GM21786 (cell line): ENCODE measurements around the gene PDE1C.

Source experiments
- ATAC-seq: cut with Tn5 transposase; IDR thresholded peaks from one replicate; pipeline ENCODE4 v1.9.1; 2021; ENCODE audit not compliant: unreplicated experiment

PDE1C gene

DNA sequence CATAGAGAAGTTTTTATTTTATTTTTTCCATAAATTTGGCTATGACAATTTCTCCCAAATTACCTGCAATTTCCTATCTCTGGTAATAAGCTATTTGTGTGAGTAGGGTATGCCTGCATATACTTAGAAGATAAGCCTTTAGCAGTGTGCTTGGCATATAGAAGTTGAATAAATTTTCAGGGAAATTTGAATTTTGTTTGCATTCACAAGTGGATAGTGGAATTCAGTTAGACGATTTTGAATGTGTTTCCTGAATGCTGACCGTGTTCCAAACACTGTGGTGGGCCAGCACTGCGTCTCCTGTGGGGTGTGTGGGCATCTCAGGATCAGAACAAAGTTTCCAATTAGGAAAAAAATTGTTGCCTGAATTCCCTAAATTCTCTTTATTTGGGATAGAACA is 283.9 kb downstream of the PDE1C start:
- ATAC-seq = no peak

DNA sequence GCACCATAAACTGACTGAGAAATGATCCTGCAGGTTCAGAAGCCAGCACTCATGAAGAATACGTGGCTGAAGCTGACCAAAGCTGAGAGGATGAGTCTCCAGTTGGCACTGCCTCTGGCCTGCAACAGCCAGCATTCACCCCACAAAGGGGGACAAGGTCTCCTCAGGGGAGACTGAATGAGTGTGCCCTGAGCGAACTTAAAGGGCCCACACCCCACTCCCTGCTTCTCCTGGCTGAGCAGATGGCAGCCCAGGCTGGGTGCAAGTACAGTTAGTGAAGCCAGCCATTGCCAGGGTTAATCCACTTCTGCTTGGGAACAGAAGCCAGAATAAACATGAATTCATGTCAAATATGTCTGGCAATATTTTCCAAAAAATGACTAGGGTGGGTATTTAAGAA is 285.1 kb downstream of the PDE1C start:
- ATAC-seq = no peak

- no peak for ATAC-seq
Measured at GRCh38 chr7:31783221-31783620, 287.0 kb downstream of the PDE1C start.

DNA sequence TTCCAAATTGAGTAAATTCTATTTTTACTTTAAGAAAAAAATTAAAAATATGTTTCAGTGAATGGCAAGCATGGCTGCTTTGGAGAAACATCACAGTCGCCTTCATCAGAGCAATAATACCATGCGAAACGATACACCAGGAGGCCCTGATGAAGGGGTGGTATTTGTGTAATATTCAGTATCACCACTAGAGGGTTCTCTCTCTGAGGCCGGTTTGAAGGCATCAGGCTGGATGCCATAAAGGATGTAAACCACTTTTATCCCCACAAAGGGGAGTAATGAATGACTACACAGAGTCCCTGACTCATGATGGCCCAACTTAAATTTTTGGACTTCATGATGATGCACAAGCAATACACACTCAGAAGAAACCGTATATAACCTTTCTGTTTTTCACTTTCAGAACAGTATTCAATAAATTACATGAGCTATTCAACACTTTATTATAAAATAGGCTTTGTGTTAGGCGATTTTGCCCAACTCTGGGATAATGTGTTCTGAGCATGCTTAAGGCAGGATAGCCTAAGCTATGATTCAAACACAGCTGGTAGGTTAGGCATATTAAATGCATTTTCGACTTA is 287.7 kb downstream of the PDE1C start:
- peak; percentile 88 for ATAC-seq

GRCh38 chr7:31778296-31778695 is 291.9 kb downstream of the PDE1C start:
- no peak for ATAC-seq

DNA sequence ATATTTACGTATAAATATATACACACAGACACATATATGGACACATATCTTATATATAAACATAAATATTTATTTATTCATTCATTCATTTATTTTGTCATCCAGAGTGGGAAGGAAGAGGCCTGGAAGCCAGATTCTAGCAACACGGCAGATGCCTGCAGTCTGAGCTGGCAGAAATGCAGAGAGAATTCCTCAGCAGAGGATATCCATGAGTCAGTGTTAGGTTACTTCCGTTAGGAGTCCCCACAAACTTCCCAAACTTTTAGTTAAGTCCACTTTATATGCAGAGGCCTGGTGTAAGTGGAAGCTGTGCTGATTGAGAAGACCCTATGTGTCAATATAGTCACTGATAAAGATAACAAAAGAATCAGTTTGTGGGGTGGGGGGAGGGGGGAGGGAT is 293.6 kb downstream of the PDE1C start:
- no peak for ATAC-seq

DNA sequence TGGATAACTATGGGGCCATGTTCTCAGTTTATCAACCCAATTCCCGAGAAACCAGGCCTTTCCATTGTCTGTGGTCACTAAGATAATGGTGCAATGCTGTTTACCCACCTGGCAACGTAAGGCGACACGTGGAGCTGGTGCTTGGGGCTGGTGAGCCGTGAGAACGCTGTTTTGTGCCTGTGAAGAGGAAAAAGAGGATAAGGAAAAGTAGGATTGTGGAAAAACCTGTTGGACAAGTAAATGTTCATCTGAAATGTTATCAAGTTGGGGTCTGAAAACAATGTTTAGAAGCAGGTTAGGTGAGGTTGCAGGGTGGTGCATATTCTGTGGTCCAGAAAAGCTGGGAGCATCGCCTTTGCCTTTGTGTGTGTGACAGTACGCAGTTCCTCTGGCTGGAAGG is 294.7 kb downstream of the PDE1C start:
- ATAC-seq = no peak

- no peak for ATAC-seq
Measured at GRCh38 chr7:31772211-31772610, 298.0 kb downstream of the PDE1C start.

DNA sequence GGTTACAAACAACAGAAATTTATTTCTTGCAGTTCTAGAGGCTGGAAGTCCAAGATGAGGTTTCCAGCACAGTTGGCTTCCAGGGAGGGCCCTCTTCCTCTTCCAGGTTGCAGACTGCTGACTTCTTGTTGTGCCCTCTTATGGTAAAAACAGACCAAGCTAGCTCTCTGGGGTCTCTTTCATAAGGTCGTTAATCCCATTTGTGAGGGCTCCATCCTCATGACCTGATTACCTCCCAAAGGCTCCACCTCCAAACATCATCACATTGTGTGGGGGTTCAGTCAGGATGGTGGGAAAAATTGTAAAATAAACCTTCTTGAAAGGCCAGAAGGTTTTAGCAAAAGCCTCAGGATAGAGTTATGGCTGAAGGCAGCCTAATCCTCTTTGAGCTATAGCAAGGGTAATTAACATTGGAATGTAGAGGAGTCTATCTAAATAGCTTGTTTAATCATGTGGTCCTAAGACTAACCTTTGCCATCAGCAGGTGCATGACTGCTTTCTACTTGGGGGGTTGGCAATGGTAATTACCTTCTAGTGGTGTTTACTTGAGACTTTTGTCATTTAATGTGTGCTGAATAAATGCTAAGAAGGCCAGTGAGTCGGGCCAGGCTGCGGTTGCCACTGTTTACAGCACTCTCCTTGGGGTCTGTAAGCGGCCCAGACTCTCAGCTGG is 302.4 kb downstream of the PDE1C start:
- ATAC-seq = no peak

GRCh38 chr7:31764462-31764861 is 305.7 kb downstream of the PDE1C start:
- ATAC-seq = no peak

DNA sequence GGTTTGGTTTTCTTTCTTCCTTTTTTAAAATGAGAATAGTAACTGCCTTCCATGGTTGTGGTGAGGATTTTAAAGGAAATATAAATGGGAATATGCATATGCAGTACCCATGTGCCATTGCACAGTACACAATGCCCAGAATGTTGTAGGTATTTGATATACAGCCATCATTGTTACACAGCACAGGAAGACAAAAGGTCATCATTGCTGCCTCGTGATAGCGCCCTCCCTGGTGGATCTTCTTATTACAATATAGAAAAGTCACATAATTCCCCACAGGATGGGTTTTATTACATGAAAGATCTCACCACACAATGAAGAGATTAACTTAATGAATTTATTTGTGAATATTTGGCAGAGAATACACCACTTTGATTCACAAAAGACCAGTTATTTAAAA is 306.7 kb downstream of the PDE1C start:
- ATAC-seq = no peak

GRCh38 chr7:31761646-31762045 is 308.6 kb downstream of the PDE1C start:
- ATAC-seq = no peak

DNA sequence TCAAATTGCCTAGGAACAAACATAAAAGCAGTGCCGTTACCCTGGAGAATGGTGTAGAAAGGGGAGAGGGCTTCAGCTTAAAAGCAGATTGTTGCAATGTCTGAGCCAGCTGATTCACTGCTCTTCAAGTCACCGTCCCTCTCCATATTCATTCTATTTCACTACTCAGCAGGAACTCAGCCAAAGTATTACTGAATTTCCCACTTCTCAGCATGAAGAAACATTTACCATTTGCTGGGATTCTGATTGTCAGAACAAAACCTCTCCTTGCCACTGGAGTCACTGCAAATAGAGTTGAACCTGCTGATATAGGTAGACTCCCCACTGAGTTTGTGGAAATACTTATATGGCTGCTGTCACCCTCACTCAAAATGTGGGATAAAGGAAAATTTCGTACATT is 311.5 kb downstream of the PDE1C start:
- no peak for ATAC-seq

DNA sequence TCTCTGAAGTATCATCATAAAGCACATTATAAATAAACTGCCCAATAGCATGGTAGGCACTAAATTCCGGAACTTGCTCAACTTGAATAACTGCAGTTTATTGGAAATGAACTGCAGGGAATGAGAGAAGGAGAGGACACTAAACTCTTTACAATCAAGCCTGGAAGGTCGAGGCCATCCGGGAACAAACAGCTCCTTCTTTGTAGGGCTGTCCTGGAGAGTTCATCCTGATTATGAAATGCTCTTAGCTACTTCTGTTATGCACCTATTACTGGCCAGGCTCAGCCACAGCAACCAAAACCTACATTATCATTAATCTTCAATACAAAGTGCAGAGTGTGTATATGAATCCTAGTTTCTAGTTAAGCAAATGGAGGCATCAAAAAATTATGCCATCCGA is 318.5 kb downstream of the PDE1C start:
- no peak for ATAC-seq

- ATAC-seq = no peak
Measured at GRCh38 chr7:31748084-31748483, 322.1 kb downstream of the PDE1C start.

- ATAC-seq = no peak
Measured at GRCh38 chr7:31747553-31747952, 322.7 kb downstream of the PDE1C start.

- ATAC-seq = peak; percentile 60
Measured at GRCh38 chr7:31744294-31744874, 325.8 kb downstream of the PDE1C start.

DNA sequence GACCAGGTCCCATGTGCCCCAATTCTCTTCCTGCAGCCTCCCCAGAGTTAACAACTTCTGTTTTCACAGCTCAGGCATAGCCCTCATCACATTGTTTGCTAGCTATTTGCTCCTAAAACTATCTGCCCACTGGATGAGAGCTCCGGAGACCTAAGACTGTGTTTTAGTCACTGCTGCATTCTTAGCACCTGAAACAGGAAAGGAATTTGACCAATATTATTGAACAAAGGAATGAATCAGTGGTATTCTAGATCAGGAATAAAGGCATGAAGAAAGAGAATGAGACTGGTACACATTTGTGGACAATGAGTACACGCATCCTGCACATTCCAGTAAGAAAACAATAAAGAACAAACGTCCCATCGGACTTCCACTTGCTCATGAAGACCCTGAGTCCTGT is 328.4 kb downstream of the PDE1C start:
- ATAC-seq = no peak

GRCh38 chr7:31735991-31736982 is 333.9 kb downstream of the PDE1C start:
- peak; percentile 53 for ATAC-seq

- no peak for ATAC-seq
Measured at GRCh38 chr7:31734456-31734855, 335.8 kb downstream of the PDE1C start.

GRCh38 chr7:31729195-31729804 is 340.9 kb downstream of the PDE1C start:
- no peak for ATAC-seq
